Mucosa of stomach (tissue), 1 donor: ENCODE measurements around the gene TACC3.
"Not testable (repeated sequence)": the region's sequence is repeated elsewhere in the genome, so short reads cannot be mapped to it uniquely, and the experiment has no call there.

Source experiments
- H3K27me3 ChIP-seq: one replicate; pipeline ENCODE4 v1.7.0; 2013; ENCODE audit warnings: mild to moderate bottlenecking, low read length; ENCODE audit not compliant: control insufficient read depth, insufficient read depth
- H3K36me3 ChIP-seq: one replicate; pipeline ENCODE4 v1.7.0; 2013; ENCODE audit warnings: low read length; ENCODE audit not compliant: control insufficient read depth, insufficient read depth
- H3K4me1 ChIP-seq: one replicate; pipeline ENCODE4 v1.7.0; 2013; ENCODE audit warnings: mild to moderate bottlenecking, low read length; ENCODE audit not compliant: control insufficient read depth, insufficient read depth
- H3K4me3 ChIP-seq: one replicate; pipeline ENCODE4 v1.7.0; 2013; ENCODE audit warnings: low read length
- H3K9ac ChIP-seq: one replicate; pipeline ENCODE4 v1.7.0; 2013; ENCODE audit warnings: mild to moderate bottlenecking, low read length, moderate library complexity
- H3K9me3 ChIP-seq: one replicate; pipeline ENCODE4 v1.7.0; 2013; ENCODE audit warnings: mild to moderate bottlenecking, low read length, moderate library complexity; ENCODE audit not compliant: control insufficient read depth
- donor health status: Pancreatic carcinoma.

Gene TACC3

GRCh38 chr4:1685235-1686150 lies 35.8 kb upstream of the TACC3 start:
- no peaks in the 10 kb centered on the region for H3K36me3 ChIP-seq
- H3K9ac ChIP-seq = no peak overlapping the region
- H3K27me3 ChIP-seq = no peaks in the 10 kb centered on the region
- H3K9me3 ChIP-seq = no peaks in the 10 kb centered on the region
- peaks cover 3% of the 10 kb centered on the region for H3K4me1 ChIP-seq
- no peak overlapping the region for H3K4me3 ChIP-seq

GRCh38 chr4:1686440-1687036 lies 34.8 kb upstream of the TACC3 start:
- H3K27me3 ChIP-seq = no peaks in the 10 kb centered on the region
- H3K4me1 ChIP-seq = peaks cover 3% of the 10 kb centered on the region
- no peaks in the 10 kb centered on the region for H3K9me3 ChIP-seq
- no peaks in the 10 kb centered on the region for H3K36me3 ChIP-seq
- no peak overlapping the region for H3K9ac ChIP-seq
- no peak overlapping the region for H3K4me3 ChIP-seq

DNA sequence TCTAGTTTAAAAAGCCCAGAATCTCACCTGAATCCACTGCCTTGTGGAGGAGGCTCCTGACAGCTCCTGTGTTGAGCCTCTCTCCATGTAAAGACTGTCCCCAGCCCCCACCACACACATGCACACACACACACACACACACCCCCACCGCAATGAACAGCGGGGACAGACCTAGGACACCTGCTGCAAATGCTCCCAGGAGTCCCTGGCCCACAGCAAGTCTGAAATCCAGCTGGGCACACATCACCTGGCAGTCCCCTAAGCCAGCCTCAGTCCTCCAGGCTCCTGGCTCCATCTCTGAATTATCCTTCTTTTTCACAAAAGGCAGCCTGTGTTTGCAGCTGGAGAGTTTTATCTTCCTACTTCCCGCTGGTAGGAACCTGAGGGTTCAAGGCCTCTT lies 30.6 kb upstream of the TACC3 start:
- Histone ChIP-seq H3K9ac (no peak overlapping the region), H3K36me3 (peaks cover 10% of the 10 kb centered on the region), H3K4me1 (no peaks in the 10 kb centered on the region), H3K9me3 (no peaks in the 10 kb centered on the region), H3K27me3 (no peaks in the 10 kb centered on the region), H3K4me3 (no peak overlapping the region)

DNA sequence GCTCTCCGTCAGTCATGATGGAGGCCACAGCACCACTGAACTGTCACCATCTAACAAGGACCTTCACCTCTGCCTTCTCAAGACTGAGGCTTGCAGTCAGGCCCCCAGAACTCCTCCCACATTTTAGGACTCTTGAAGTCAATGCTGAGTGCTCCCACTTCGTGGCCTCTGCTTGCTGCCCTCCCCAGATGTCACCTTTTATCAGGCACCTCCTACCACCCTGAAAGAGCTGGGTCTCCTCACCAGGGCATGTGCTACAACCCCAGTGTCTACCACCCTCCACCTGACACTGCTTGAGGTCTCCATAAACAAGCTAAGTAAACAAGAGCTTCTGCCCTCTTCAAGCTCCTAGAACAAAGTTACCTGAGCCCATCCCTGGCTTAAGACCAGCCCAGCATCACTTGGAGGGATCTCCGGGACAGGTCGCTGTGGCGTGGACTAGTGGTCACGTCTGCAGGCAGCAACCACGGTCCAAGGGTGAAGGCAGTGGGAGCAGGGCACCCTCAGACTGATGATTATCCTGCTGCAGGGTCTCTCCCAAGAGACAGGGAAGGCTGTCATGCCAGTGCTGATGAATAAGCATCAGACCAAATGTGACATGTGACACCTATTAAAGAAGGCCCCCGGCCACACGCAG lies 29.5 kb upstream of the TACC3 start:
- Histone ChIP-seq H3K4me3 (no peak overlapping the region), H3K27me3 (no peaks in the 10 kb centered on the region), H3K9ac (no peak overlapping the region), H3K4me1 (no peaks in the 10 kb centered on the region), H3K9me3 (no peaks in the 10 kb centered on the region), H3K36me3 (peaks cover 10% of the 10 kb centered on the region)

DNA sequence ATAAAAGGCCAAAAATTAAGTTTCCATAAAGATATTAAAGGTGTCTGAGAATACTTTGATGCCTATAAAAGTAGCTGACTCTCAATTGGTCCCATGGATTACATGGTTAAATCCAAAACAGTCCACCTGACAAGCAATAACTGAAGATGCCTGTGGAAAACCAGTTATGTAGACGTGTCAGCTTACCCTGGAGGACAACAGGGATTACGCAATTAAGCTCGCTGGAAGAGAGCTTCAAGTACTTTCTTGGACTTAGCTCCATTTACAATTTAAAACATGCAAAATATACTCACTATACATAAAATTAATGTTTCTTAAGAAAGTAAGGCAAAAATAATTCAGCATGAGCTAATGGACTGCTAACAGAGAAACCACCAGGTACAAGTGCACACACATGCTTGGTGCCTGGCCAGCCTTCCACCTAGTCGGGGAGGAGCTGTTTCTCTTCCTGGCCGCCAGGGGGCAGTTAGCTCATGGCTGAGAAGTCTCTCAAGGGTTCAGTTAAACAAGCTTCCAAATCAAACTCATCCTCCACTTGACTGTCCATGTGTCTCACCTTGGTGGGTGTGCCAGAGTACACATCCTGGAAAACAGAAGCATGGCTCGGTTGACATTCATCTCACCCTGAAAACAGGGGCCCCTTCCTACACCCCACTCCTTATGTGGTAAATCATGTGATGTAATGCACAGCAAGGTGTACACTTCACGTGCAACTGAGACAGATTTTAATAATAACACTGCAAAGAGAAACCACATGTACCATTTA lies 28.0 kb upstream of the TACC3 start:
- H3K27me3 ChIP-seq = no peaks in the 10 kb centered on the region

GRCh38 chr4:1695913-1696312 lies 25.4 kb upstream of the TACC3 start:
- Histone ChIP-seq H3K9ac (no peak overlapping the region), H3K36me3 (peaks cover 10% of the 10 kb centered on the region), H3K4me3 (no peak overlapping the region), H3K9me3 (no peaks in the 10 kb centered on the region), H3K27me3 (no peaks in the 10 kb centered on the region), H3K4me1 (no peaks in the 10 kb centered on the region)

More for the DNA sequence above, 28.0 kb upstream of the TACC3 start:
- H3K9ac ChIP-seq = no peak overlapping the region
- H3K36me3 ChIP-seq = peaks cover 10% of the 10 kb centered on the region
- H3K4me1 ChIP-seq = no peaks in the 10 kb centered on the region
- no peak overlapping the region for H3K4me3 ChIP-seq
- H3K9me3 ChIP-seq = no peaks in the 10 kb centered on the region

- not testable (repeated sequence) for H3K36me3 ChIP-seq, H3K4me3 ChIP-seq, H3K9ac ChIP-seq, H3K4me1 ChIP-seq, H3K27me3 ChIP-seq, H3K9me3 ChIP-seq
Measured at GRCh38 chr4:1701671-1702070, 19.6 kb upstream of the TACC3 start.

DNA sequence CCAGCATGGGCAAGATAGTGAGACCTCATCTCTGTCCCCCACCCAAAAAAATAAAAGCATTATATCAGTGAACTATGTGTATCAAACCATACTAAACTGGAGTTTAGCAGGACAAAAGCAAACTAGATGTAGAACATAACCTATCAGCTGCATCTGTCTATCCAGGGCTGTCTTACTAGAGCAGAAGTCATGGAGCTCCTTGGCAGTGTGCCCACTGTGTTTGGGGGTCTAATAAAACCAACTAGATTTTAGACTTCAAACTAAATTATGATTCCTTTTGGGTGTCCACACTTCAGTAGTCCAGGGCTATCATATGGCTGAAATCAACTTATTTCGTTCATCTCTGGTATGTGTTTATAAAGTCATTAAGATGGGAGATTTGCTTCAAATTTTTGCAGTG lies 17.5 kb upstream of the TACC3 start:
- Histone ChIP-seq H3K9ac (no peak overlapping the region), H3K4me3 (no peak overlapping the region), H3K27me3 (no peaks in the 10 kb centered on the region), H3K36me3 (no peaks in the 10 kb centered on the region), H3K9me3 (no peaks in the 10 kb centered on the region), H3K4me1 (no peaks in the 10 kb centered on the region)

- Histone ChIP-seq H3K4me3 (no peak overlapping the region), H3K27me3 (no peaks in the 10 kb centered on the region), H3K4me1 (peaks cover 10% of the 10 kb centered on the region), H3K9ac (no peak overlapping the region), H3K36me3 (no peaks in the 10 kb centered on the region), H3K9me3 (no peaks in the 10 kb centered on the region)
Measured at GRCh38 chr4:1705732-1706131, 15.6 kb upstream of the TACC3 start.

- Histone ChIP-seq H3K4me3 (no peak overlapping the region), H3K27me3 (no peaks in the 10 kb centered on the region), H3K9me3 (no peaks in the 10 kb centered on the region), H3K9ac (no peak overlapping the region), H3K36me3 (no peaks in the 10 kb centered on the region), H3K4me1 (peaks cover 13% of the 10 kb centered on the region)
Measured at GRCh38 chr4:1706358-1706757, 15.0 kb upstream of the TACC3 start.

- no peak overlapping the region for H3K9ac ChIP-seq
- peaks cover 14% of the 10 kb centered on the region for H3K4me1 ChIP-seq
Measured at GRCh38 chr4:1708581-1708980, 12.7 kb upstream of the TACC3 start.

More at GRCh38 chr4:1708581-1708980, 12.7 kb upstream of the TACC3 start:
- Histone ChIP-seq H3K27me3 (no peaks in the 10 kb centered on the region), H3K36me3 (no peaks in the 10 kb centered on the region), H3K4me3 (no peak overlapping the region), H3K9me3 (no peaks in the 10 kb centered on the region)
